Stimulated activated CD8-positive, alpha-beta memory T cell treated with anti-CD3 and anti-CD28 coated beads, Interleukin-12 subunit alpha, Interleukin-12 subunit beta, amount 100 ng/mL, for 1 hour (primary cell): ENCODE measurements around the gene UQCC5.
"Not testable (repeated sequence)": the region's sequence is repeated elsewhere in the genome, so short reads cannot be mapped to it uniquely, and the experiment has no call there.

ENCODE experiments used
- DNase-seq: peaks from one replicate; pipeline ENCODE4 v3.0.0-alpha.2; 2020; ENCODE audit warnings: low read depth

The UQCC5 gene

DNA sequence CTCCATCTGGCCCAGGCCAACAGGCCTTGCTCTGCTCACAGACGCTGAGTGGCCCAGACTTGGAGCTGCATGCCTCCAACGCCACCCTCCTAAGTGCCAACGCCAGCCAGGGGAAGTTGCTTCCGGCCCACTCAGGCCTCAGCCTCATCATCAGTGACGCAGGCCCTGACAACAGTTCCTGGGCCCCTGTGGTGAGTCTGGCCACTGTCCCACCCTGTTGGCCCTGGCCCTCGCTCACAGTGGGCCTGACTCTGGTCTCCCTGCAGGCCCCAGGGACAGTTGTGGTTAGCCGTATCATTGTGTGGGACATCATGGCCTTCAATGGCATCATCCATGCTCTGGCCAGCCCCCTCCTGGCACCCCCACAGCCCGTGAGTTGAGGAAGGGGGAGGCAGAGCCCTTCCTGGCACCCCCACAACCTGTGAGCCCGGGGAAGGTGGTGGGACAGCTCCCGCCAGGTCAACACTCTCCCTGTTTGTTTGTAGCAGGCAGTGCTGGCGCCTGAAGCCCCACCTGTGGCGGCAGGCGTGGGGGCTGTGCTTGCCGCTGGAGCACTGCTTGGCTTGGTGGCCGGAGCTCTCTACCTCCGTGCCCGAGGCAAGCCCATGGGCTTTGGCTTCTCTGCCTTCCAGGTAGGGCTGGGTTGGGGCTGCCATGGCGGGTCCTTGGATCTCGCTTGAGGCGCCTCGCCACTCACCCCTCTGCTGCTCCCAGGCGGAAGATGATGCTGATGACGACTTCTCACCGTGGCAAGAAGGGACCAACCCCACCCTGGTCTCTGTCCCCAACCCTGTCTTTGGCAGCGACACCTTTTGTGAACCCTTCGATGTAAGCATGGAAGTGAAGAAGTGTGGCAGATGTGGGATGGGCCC lies 12.8 kb upstream of the UQCC5 start:
- DNase-seq, result no peak

DNA sequence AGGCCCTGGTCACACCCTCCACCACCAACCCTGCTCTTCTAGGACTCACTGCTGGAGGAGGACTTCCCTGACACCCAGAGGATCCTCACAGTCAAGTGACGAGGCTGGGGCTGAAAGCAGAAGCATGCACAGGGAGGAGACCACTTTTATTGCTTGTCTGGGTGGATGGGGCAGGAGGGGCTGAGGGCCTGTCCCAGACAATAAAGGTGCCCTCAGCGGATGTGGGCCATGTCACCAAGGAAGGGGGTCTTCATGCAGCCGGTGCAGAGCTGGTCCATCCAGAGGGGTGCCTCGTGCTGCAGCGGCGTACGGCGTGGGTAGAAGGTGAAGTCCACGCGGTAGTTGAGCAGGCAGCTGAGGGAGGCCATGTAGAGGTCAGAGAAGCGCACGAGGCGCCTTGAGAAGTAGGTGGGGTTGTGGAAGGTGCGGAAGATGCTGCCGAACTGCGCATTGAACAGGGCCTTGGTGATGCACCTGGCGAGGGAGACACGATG lies 12.1 kb upstream of the UQCC5 start:
- no peak for DNase-seq

- DNase-seq, result no peak
These were observed 11.4 kb upstream of the UQCC5 start for GRCh38 chr3:52524752-52525679.

DNA sequence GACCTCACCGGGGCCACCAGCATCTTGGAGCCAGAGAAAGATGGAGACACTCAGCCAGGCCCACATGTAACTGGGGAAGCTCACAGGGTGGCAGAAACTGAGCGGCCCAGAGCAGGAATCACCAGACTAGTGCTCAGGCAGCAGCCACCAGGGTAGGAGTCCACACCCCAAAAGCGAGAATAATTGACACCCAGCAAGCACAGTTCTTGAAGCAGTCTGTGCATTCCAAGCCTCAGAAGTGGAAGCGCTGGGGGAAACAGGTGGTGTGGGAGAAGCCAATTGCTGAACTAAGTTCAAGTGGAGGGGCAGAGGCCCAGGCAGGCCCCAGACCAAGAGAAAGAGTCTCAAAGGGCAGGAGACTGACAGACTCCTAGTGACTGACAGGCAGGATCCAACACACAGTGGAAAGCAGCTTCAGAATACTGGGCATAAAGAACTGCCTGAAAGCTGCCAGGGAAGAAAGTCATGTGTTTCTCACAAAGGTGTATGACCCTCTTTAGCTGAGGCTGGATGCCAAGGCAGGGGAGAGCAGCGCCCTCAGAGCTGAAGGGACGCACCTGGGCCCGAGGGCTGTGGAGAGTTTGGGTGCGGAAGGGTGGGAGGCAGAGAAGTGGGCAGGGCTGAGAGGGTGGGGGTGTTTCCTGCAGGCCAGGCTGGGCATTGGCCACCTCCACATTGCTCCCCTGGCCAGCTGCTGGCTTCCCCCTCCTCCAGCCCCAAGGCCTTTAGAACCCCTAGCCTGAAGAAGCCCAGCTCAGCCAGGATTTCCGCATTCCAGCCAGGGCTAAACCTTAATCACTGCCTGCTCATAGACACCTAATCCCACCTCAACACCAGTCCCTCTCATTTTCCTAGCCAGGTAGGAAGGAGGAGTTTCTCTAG lies 10.5 kb upstream of the UQCC5 start:
- no peak for DNase-seq

DNA sequence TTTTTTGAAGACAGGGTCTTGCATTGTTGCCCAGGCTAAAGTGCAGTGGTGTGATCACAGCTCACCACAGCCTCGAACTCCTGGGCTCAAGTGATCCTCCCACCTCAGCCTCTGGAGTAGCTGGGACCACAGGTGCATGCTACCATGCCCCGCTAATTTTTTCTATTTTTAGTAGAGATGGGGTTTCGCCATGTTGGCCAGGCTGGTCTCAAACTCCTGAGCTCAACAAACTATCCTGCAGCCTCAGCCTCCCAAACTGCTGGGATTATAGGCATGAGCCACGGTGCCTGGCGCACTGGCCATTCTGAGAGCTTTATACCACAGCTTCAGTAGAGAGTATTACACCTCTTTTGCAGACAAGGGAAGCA lies 9.8 kb upstream of the UQCC5 start:
- not testable (repeated sequence) for DNase-seq

- no peak for DNase-seq
These were observed 9.2 kb upstream of the UQCC5 start for GRCh38 chr3:52527039-52527731.

DNA sequence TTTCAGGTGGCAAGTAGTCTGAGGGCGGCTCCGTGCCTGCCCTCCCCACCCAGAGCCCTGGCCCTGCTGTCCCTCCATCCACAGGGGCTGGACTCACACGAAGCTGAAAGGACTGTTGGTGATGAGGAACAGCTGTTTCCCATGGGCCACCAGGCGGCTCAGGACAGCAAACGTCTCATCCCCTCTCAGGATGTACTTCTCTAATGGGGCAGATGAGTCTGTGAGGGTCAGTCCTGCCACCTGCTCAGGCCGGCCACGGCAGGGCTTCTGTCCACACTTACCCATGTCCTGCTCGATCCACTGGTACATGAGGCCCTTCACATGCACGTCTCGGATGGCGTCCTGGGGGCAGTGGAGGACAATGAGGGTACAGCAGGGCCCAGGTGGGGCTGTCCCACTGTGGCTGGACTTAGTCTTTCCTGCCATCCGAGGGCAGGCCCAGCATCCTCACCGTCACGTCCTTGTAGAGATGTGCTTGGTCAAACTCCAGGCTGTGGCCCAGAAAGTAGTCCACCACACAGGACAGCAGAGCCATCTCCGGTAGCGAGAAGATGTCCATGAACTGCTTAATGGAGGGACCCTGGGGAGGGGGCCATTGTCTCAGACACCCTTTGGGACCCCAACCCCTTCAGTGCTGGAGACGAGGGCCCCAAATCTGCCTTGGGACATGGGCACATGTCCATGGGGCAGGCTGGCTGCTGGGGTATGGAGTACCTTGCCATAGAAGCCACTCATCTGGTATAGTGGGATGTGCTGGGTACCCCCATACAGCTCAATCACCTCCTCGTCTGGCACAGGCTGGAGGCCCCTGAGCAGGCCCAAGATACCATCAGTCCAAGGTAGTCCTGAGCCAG lies 8.4 kb upstream of the UQCC5 start:
- no peak for DNase-seq

DNA sequence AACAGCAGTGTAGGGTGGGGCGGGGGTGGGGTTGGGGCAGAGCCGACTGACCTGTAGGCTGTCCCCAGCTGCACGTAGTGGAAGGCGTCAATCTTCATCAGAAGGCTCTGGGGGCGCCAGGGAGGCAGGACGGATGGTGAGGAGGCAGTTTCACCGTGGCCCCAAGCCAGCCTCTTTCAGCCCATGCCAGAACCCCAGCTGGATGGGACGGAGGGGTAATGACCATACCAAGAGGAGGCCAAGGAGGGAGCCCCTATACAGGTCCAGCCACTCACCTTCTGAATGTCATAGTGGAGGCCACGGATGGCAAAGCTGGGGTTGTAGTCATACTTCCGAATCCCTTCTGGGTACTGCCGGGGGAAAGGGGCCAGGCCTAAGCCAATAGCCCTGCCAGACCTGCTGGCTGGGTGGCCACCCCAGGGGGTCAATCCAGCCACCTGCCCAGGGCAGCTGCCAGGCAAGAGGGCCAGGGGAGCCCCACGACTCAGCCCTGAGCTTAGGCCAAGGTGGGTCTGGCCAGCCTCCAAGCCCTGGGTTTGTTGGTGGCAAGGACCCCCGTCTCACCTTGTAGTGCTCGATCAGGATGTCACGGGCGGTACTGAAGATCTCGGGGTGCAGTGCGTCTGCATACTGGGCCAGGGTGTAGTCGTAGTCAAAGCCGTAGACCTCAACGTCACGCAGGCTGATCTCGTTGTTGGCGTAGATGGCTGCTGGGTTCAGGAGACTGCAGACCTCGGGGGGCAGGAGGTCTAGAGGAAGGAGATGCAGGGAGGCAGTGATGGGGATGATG lies 7.6 kb upstream of the UQCC5 start:
- DNase-seq, result no peak

GRCh38 chr3:52529376-52530333 lies 6.8 kb upstream of the UQCC5 start:
- no peak for DNase-seq

DNA sequence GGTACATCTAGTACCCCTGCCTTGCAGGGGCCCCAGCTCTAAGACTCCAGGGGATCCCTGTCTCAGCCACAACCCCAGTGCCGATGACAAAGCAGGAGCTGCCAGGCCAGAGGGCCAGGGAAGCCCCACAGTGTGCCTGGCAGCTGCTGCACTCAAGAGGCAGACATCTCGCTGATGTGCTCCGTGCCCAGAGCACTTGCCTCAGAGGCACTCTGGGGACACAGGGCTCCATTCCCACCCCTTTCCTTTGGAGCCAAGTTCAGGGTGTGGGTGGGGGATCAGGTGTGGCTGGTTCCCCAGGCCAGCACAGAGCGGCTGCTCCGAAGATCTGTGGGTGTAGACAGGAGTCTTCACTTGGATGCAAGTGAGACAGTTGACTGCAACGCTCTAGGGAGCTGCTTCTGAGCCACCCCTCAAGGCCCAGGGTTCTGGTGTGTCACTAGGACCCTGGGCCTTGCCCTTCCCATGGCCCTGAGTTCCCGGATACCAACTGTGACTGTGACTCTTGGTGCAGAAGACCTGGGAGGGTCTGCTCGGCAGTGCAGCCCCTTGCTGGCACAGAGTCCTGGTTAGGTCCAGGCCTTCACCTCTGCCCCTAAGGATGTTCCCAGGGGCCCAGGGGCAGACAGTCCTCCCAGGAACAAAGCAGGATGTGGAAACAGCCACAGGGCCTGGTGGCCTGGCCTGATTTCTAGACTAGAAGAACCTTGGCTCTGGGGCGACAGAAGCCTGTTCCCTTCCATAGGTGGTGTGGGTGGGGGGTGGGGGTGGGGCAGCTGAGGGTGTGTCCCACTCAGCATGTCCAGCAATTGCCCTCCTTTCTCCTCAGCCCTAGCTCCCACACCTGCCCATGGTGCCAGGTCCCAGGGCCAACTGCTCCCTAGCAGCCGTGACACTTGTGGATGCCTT lies 5.2 kb upstream of the UQCC5 start:
- no peak for DNase-seq

- no peak for DNase-seq
These were observed 4.4 kb upstream of the UQCC5 start for GRCh38 chr3:52531860-52532516.

DNA sequence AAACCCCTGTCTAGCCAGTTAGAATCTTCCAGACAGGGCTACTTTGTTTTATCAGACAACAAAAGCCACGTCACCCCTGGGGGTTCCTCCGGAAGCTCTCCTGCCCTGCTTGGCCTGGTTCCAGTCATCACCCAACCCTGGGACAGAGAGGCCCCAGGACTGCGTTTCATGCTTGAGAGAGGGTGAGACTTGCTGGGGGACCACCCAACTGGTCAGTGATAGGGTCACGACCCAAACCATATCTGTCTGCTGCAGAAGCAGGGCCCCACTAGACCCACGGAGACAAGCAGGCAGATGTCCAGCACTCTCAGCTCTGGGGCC lies 3.9 kb upstream of the UQCC5 start:
- no peak for DNase-seq

- DNase-seq, result no peak
These were observed 3.4 kb upstream of the UQCC5 start for GRCh38 chr3:52532838-52533622.

GRCh38 chr3:52533623-52534280 lies 2.7 kb upstream of the UQCC5 start, which contains the start of gene NT5DC2:
TSS of gene NT5DC2 (minus strand) at chr3:52533857. CDS start at chr3:52533737, 120 bp downstream.
- peak; percentile 29 for DNase-seq
